Putamen (tissue), 1 donor: ENCODE measurements around the gene WHRN.

Experiments used
- DNase-seq: peaks from one replicate; pipeline ENCODE4 v3.0.0-alpha.2; 2016; ENCODE audit warnings: low spot score

Gene WHRN

GRCh38 chr9:114364134-114365041 is 140.9 kb downstream of the WHRN start:
- no peak for DNase-seq

- no peak for DNase-seq
These were observed 141.8 kb downstream of the WHRN start for GRCh38 chr9:114363424-114363823.

GRCh38 chr9:114362394-114362793 is 142.9 kb downstream of the WHRN start:
- no peak for DNase-seq

GRCh38 chr9:114361542-114361941 is 143.7 kb downstream of the WHRN start:
- no peak for DNase-seq

GRCh38 chr9:114359801-114360200 is 145.5 kb downstream of the WHRN start:
- DNase-seq = no peak

GRCh38 chr9:114357911-114358328 is 147.4 kb downstream of the WHRN start:
- DNase-seq = no peak

- no peak for DNase-seq
These were observed 147.9 kb downstream of the WHRN start for GRCh38 chr9:114357360-114357759.

- DNase-seq = no peak
These were observed 148.5 kb downstream of the WHRN start for GRCh38 chr9:114356792-114357191.

GRCh38 chr9:114355821-114356220 is 149.5 kb downstream of the WHRN start:
- no peak for DNase-seq
